GM12874 (cell line): ENCODE results near the gene ZNF10.
A peak's percentile ranks its signal among the peaks of the same experiment; 100 is the strongest.

ENCODE experiments used
- CTCF ChIP-seq: IDR thresholded peaks from 2 replicates; pipeline ENCODE4 v1.5.1; 2011; ENCODE audit warnings: low read depth, mild to moderate bottlenecking, control low read depth, low read length, moderate library complexity; ENCODE audit not compliant: insufficient read depth

The ZNF10 gene

GRCh38 chr12:133165776-133166175 is 35.3 kb downstream of the ZNF10 start:
- no peak for TF ChIP-seq CTCF

- no peak for TF ChIP-seq CTCF
Measured at GRCh38 chr12:133172491-133172890, 42.1 kb downstream of the ZNF10 start.

- TF ChIP-seq CTCF = no peak
Measured at GRCh38 chr12:133174901-133175300, 44.5 kb downstream of the ZNF10 start.

DNA sequence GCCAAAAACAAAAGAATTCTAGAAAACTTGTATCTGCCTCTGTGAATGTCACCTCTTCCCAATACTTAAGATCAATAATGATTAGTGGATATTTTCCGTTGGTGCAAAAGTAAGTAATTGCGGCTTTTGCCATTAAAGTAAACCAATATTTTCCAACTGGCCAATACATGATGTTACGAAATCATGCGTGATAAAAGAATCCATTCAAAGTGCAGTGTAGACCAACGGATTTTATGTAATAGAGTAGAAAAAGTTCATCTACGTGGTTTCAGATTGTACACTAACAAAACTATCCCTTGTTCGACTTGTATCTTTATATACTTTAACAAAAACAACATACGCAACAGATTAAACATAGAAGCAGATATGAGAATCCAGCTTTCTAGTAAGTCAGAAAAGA is 50.2 kb downstream of the ZNF10 start:
- no peak for TF ChIP-seq CTCF

DNA sequence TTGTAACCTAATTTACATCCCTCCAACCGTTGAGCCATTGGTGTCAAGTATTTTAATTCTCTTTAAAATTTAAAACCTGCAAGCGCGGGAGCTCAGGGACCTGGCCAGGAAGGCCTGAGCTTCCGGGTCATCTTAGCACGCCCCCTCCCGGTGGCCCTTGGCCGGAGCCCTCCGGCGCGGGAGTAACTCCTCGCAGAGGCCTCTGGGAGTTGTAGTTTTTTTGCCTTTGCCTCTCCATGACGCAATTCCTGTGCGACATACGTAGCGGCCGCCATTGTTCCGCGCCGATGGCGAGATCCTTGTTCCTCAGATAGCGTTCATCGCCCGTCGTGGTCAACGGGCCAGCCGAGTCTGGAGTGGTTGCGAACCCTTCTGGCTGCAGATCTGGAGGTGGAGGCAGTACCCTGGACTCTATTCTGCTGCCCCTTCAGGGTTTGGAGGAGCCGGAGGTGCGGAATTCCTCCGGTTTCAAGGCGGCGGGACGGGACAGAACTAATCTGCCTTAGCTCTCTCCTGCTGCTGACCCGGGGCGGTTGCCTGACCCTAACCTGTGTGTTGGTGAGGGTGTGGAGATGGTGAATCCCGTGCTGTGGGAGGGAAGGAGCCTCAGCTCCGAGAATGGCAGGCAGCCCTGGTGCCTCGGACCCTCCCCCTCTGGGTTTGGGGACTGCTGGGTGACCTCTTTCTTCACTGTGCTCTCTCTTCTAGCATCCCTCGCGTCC is 51.0 kb downstream of the ZNF10 start, which contains the start of gene ZNF268:
Gene ZNF268 (plus strand): TSS at position 258 of the 722 bp plus-strand sequence. CDS start 503 bp downstream, outside the sequence.
- peak; percentile 83 for TF ChIP-seq CTCF

DNA sequence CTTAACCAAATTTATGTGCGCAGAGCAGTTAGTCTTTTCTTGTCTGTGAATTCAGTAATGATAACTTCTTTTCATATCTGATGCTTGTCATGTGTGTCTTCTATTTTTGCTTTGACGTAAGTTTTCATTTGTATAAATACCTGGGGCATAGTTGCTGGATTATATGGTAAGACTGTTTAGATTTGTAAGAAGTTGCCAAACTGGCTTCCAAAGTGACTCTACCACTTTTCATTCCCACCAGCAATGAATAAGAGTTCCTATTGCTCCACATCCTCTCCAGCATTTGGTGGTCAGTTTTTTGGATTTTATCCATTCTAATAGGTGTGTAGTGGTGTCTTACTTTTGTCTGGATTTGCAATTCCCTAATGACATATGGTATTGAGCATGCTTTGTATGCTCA is 59.7 kb downstream of the ZNF10 start:
- no peak for TF ChIP-seq CTCF

DNA sequence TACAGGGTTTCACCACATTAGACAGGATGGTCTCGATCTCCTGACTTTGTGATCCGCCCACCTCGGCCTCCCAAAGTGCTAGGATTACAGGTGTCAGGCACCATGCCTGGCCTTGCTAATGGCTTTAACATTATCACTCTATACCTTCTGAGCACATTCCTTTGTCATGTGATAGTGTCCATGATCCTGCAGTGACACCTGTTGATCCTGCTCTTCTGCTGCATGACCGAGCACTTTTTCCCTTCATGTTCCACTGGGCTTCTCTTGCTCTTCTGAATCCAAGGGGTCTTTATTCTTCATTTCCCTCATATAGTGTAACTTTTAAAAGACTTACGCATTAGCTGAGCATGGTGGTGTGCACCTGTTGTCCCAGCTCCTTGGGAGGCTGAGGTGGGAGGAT is 62.4 kb downstream of the ZNF10 start:
- TF ChIP-seq CTCF = no peak

DNA sequence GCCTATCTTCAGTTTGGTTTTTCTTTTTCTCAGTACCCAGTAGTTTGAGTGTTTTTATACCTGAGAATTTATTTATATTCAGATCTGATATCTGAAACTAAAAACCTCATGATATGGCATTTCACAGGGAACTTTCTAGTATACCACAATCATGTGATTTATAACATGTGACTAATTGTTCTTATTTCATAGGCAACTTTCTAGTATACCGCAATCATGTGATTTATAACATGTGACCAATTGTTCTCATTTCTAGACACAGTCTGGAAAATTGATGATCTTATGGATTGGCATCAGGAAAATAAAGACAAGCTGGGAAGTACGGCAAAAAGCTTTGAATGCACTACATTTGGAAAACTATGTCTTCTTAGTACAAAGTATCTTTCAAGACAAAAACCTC is 71.5 kb downstream of the ZNF10 start:
- TF ChIP-seq CTCF = no peak
